Measurements from ENCODE around the gene KCNC4. TPM values are rescaled to one million over a fixed set of nuclear protein-coding genes. Genes with fewer than 3 reads are reported as not detected.
A peak's percentile ranks its signal among the peaks of the same experiment; 100 is the strongest.

KCNC4 gene
- polyA plus RNA-seq, 3 donors from 2014 or later = 0.18 to 0.48 (median 0.47) TPM

- Mint-ChIP-seq H3K27me3 (ENCODE audit: low read depth in 3 of 3) (peaks cover 0 to 4% (median 0%) of the 10 kb centered on the region in 3 donors), H3K4me1 (peaks cover 16 to 22% of the 10 kb centered on the region in 2 donors), H3K36me3 (no peaks in the 10 kb centered on the region), H3K4me3 (no peak overlapping the region), H3K9me3 (no peaks in the 10 kb centered on the region), H3K27ac (no peak overlapping the region)
- DNase-seq = no peak
These were observed 40.6 kb downstream of the KCNC4 start for GRCh38 chr1:110250749-110251148.

- peaks cover 16 to 22% of the 10 kb centered on the region in 2 donors for H3K4me1 Mint-ChIP-seq
These were observed 43.1 kb downstream of the KCNC4 start for GRCh38 chr1:110253213-110253612.

GRCh38 chr1:110254604-110255391, 44.7 kb downstream of the KCNC4 start:
- no peak overlapping the region for H3K4me3 Mint-ChIP-seq
- no peaks in the 10 kb centered on the region for H3K9me3 Mint-ChIP-seq
- DNase-seq = no peak
- no peaks in the 10 kb centered on the region for H3K36me3 Mint-ChIP-seq
- peaks cover 1 to 2% (median 2%) of the 10 kb centered on the region in 3 donors for H3K27me3 Mint-ChIP-seq (ENCODE audit: low read depth in 3 of 3)
- no peak overlapping the region for H3K27ac Mint-ChIP-seq
- peaks cover 16 to 22% of the 10 kb centered on the region in 2 donors for H3K4me1 Mint-ChIP-seq

More at GRCh38 chr1:110253213-110253612, 43.1 kb downstream of the KCNC4 start:
- H3K36me3 Mint-ChIP-seq = no peaks in the 10 kb centered on the region
- DNase-seq = peak; percentile 22 to 50 (median 50)
- peak overlapping the region in 3 of 5 donors; percentile 33 to 63 (median 56) for H3K4me3 Mint-ChIP-seq
- H3K27me3 Mint-ChIP-seq (ENCODE audit: low read depth in 3 of 3) = peaks cover 0 to 2% (median 0%) of the 10 kb centered on the region in 3 donors
- H3K9me3 Mint-ChIP-seq = no peaks in the 10 kb centered on the region
- H3K27ac Mint-ChIP-seq = peak overlapping the region in 5 of 6 donors; percentile 8 to 63 (median 19)

GRCh38 chr1:110255392-110255787, 45.3 kb downstream of the KCNC4 start:
- no peak overlapping the region for H3K4me3 Mint-ChIP-seq
- H3K4me1 Mint-ChIP-seq = peaks cover 16 to 22% of the 10 kb centered on the region in 2 donors
- no peaks in the 10 kb centered on the region for H3K36me3 Mint-ChIP-seq
- H3K27me3 Mint-ChIP-seq (ENCODE audit: low read depth in 3 of 3) = peaks cover 2% of the 10 kb centered on the region in 3 donors
- H3K9me3 Mint-ChIP-seq = no peaks in the 10 kb centered on the region
- no peak overlapping the region for H3K27ac Mint-ChIP-seq
- no peak for DNase-seq

- peaks cover 1 to 9% of the 10 kb centered on the region in 2 donors for H3K4me1 Mint-ChIP-seq
- no peaks in the 10 kb centered on the region for H3K9me3 Mint-ChIP-seq
These were observed 48.6 kb downstream of the KCNC4 start for GRCh38 chr1:110258734-110259133.

GRCh38 chr1:110259770-110260169, 49.7 kb downstream of the KCNC4 start:
- Mint-ChIP-seq H3K9me3 (no peaks in the 10 kb centered on the region), H3K27ac (no peak overlapping the region), H3K27me3 (ENCODE audit: low read depth in 3 of 3) (peaks cover 2 to 3% (median 2%) of the 10 kb centered on the region in 3 donors), H3K4me1 (no peaks in the 10 kb centered on the region), H3K36me3 (no peaks in the 10 kb centered on the region), H3K4me3 (no peak overlapping the region)
- DNase-seq = no peak

More at GRCh38 chr1:110258734-110259133, 48.6 kb downstream of the KCNC4 start:
- Mint-ChIP-seq H3K27me3 (ENCODE audit: low read depth in 3 of 3) (peaks cover 2% of the 10 kb centered on the region in 3 donors), H3K4me3 (no peak overlapping the region), H3K27ac (no peak overlapping the region), H3K36me3 (no peaks in the 10 kb centered on the region)
- DNase-seq = no peak

Other genes with a start within 250 kb of the KCNC4 start
- gene AHCYL1, start 225.5 kb upstream of the KCNC4 start, polyA plus RNA-seq = 10 to 100 TPM; 30.2 to 75.4 (median 46.4) TPM
- 10 to 100 TPM; 17.7 to 30.4 (median 19.6) TPM for gene STRIP1, start 175.7 kb upstream of the KCNC4 start, polyA plus RNA-seq
- not detected for gene ALX3, start 139.6 kb upstream of the KCNC4 start, polyA plus RNA-seq
- gene UBL4B, start 97.9 kb upstream of the KCNC4 start, polyA plus RNA-seq = not detected
- not detected for gene SLC6A17, start 59.8 kb upstream of the KCNC4 start, polyA plus RNA-seq
- 10 to 100 TPM in 1 of 3 donors, 1 to 10 TPM in 2; 5.7 to 14.4 (median 10.0) TPM for gene RBM15, start 129.1 kb downstream of the KCNC4 start, polyA plus RNA-seq
- gene SLC16A4, start 180.7 kb downstream of the KCNC4 start, polyA plus RNA-seq = under 1 TPM in 1 of 3 donors, not detected in 2; 0.80 TPM
- gene LAMTOR5, start 197.4 kb downstream of the KCNC4 start, polyA plus RNA-seq = 100 to 1,000 TPM; 254 to 387 (median 277) TPM
- not detected for gene PROK1, start 240.8 kb downstream of the KCNC4 start, polyA plus RNA-seq